DND-41 (cell line): ENCODE data around the gene MCC.

Experiments used
- ATAC-seq: fragments of 200-7000 bp; cut with Tn5 transposase; 3 replicates; pipeline ENCODE4 v1.9.1; 2021; ENCODE audit warnings: low read depth; ENCODE audit not compliant: insufficient read depth
- DNase-seq: peaks from one replicate; pipeline ENCODE4 v3.0.0-alpha.2; 2020
- H2AFZ ChIP-seq: 2 replicates; pipeline ENCODE4 v1.6.0; 2012; ENCODE audit warnings: low read depth, low read length
- H3K27ac ChIP-seq: 2 replicates; pipeline ENCODE4 v1.5.1; 2012; ENCODE audit warnings: low read length, inconsistent platforms
- H3K27me3 ChIP-seq: fragments of 200-600 bp; sonication (generic); 2 replicates; pipeline ENCODE4 v1.6.0; 2012; ENCODE audit warnings: low read length, mild to moderate bottlenecking, inconsistent platforms; ENCODE audit not compliant: insufficient read depth, poor library complexity
- H3K36me3 ChIP-seq: 2 replicates; pipeline ENCODE4 v1.5.1; 2012; ENCODE audit warnings: low read length, inconsistent platforms; ENCODE audit not compliant: insufficient read depth
- H3K4me1 ChIP-seq: 2 replicates; pipeline ENCODE4 v1.5.1; 2012; ENCODE audit warnings: mild to moderate bottlenecking, low read length; ENCODE audit not compliant: insufficient read depth
- H3K4me2 ChIP-seq: 2 replicates; pipeline ENCODE4 v1.6.0; 2012; ENCODE audit warnings: mild to moderate bottlenecking, moderate library complexity, low read length, inconsistent platforms; ENCODE audit not compliant: insufficient read depth
- H3K4me3 ChIP-seq, 2 experiments: fragments of 200-600 bp in 1 of 2; shearing (Covaris generic) in 1 of 2; 2 replicates each; pipeline ENCODE4 v1.5.1; 2012 to 2016; ENCODE audit warnings: inconsistent platforms in 2 of 2, low read length in 2 of 2, mild to moderate bottlenecking in 2 of 2, low read depth in 1 of 2, moderate library complexity in 1 of 2
- H3K79me2 ChIP-seq: 2 replicates; pipeline ENCODE4 v1.6.0; 2012; ENCODE audit warnings: low read length, inconsistent platforms; ENCODE audit not compliant: insufficient read depth
- H3K9ac ChIP-seq: 2 replicates; pipeline ENCODE4 v1.6.0; 2012; ENCODE audit warnings: low read depth, mild to moderate bottlenecking, inconsistent platforms, low read length, moderate library complexity
- H3K9me3 ChIP-seq: 2 replicates; pipeline ENCODE4 v1.5.1; 2012; ENCODE audit warnings: low read length, moderate library complexity, mild to moderate bottlenecking, inconsistent platforms; ENCODE audit not compliant: insufficient read depth, severe bottlenecking
- H4K20me1 ChIP-seq: 2 replicates; pipeline ENCODE4 v1.6.0; 2012; ENCODE audit warnings: low read length; ENCODE audit not compliant: insufficient read depth
- CTCF ChIP-seq: IDR thresholded peaks from 2 replicates; pipeline ENCODE4 v1.5.1; 2012; ENCODE audit warnings: borderline replicate concordance, low read length, moderate library complexity, mild to moderate bottlenecking; ENCODE audit not compliant: poor library complexity, severe bottlenecking; ENCODE audit errors: extremely low read depth
- EZH2 ChIP-seq: IDR thresholded peaks from 3 replicates; pipeline ENCODE4 v1.6.1; 2012; ENCODE audit warnings: borderline replicate concordance, low read depth, mild to moderate bottlenecking, moderate library complexity, low read length, inconsistent platforms; ENCODE audit not compliant: severe bottlenecking

MCC gene

GRCh38 chr5:113083481-113083880, 404.8 kb downstream of the MCC start:
- TF ChIP-seq EZH2 = no peak
- TF ChIP-seq CTCF = no peak
- Histone ChIP-seq H2AFZ (no peak overlapping the region), H3K36me3 (no peaks in the 10 kb centered on the region), H3K4me2 (no peak overlapping the region), H3K9me3 (no peaks in the 10 kb centered on the region), H4K20me1 (no peaks in the 10 kb centered on the region), H3K9ac (no peak overlapping the region), H3K79me2 (no peaks in the 10 kb centered on the region), H3K27me3 (no peaks in the 10 kb centered on the region), H3K4me1 (no peaks in the 10 kb centered on the region), H3K27ac (no peak overlapping the region), H3K4me3 (no peak overlapping the region)
- DNase-seq = no peak
- ATAC-seq = no peak

DNA sequence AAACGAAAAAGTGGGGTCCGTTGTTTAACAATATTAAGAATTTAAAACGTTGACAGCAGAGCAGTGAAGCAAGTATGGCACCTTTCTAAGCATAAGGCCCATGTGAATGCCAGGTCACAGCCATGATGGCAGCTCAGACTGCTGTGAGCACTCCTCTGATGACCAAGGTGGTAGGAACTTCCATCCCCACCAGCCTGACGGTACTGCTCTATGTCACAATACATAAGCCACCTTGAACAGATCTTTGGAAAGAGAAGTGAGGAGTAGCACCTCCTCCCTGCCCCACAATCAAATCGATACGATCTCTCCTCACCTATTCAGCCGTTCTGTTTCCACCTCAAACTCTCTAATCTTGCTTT, 405.7 kb downstream of the MCC start:
- no peak overlapping the region for H3K27ac ChIP-seq

GRCh38 chr5:113081881-113082546, 406.2 kb downstream of the MCC start:
- ATAC-seq (no peak), DNase-seq (no peak)
- Histone ChIP-seq H3K4me2 (no peak overlapping the region), H3K27me3 (no peaks in the 10 kb centered on the region), H4K20me1 (no peaks in the 10 kb centered on the region), H3K79me2 (no peaks in the 10 kb centered on the region), H3K36me3 (no peaks in the 10 kb centered on the region), H2AFZ (no peak overlapping the region), H3K27ac (no peak overlapping the region), H3K9ac (no peak overlapping the region), H3K4me1 (no peaks in the 10 kb centered on the region), H3K4me3 (no peak overlapping the region), H3K9me3 (no peaks in the 10 kb centered on the region)
- no peak for TF ChIP-seq EZH2
- TF ChIP-seq CTCF = no peak

More for the DNA sequence above, 405.7 kb downstream of the MCC start:
- Histone ChIP-seq H3K36me3 (no peaks in the 10 kb centered on the region), H3K4me3 (no peak overlapping the region), H4K20me1 (no peaks in the 10 kb centered on the region), H3K9me3 (no peaks in the 10 kb centered on the region), H3K9ac (no peak overlapping the region), H3K4me1 (no peaks in the 10 kb centered on the region), H3K79me2 (no peaks in the 10 kb centered on the region), H3K27me3 (no peaks in the 10 kb centered on the region), H2AFZ (no peak overlapping the region), H3K4me2 (no peak overlapping the region)
- TF ChIP-seq EZH2 (no peak), CTCF (no peak)
- ATAC-seq = no peak
- no peak for DNase-seq
